NCI-H2227 (cell line): Measurements from ENCODE around the gene PALS1.
"Not testable (repeated sequence)": the region's sequence is repeated elsewhere in the genome, so short reads cannot be mapped to it uniquely, and the experiment has no call there.

ENCODE experiments used
- DNase-seq: peaks from one replicate; lab custom pipeline; 2025; ENCODE audit not compliant: unreplicated experiment; lab: John Stamatoyannopoulos, UW

PALS1 gene

DNA sequence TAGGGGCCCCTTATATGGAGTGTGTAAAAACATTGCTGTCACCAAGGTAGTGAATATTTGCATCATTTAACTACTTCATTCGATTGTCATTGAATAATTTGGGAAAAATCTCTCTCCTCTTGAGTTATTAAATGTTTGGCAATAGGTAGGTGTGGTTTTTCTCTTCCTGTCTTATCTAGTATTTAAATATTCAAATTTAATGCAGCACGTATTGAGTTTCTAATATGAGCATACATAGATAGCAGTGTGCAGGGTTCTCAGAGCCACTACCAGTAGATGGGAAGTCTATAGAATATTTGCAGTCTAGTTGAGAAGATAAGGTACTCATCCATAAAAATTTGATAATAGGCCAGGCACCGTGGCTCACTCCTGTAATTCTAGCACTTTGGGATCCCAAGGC lies 16.7 kb downstream of the PALS1 start:
- DNase-seq, result no peak

DNA sequence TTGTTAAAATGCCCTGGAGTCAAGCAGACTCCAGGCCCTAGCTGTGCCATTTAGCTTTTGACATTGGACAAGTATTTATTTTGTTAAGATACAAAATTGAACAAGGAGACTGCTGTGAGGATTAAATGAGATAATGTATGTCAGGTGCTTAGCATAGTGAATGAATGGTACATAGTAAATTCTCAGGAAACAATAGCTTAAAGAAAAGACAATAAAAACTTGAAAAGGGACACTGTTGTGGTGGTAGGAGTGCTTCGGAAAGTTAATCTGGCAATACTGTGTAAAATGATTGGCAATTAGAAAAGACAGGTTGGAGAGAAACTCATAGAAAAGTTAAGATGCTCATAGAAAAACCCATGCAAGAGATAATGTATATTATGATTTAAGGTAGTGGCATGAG lies 19.7 kb downstream of the PALS1 start:
- no peak for DNase-seq

DNA sequence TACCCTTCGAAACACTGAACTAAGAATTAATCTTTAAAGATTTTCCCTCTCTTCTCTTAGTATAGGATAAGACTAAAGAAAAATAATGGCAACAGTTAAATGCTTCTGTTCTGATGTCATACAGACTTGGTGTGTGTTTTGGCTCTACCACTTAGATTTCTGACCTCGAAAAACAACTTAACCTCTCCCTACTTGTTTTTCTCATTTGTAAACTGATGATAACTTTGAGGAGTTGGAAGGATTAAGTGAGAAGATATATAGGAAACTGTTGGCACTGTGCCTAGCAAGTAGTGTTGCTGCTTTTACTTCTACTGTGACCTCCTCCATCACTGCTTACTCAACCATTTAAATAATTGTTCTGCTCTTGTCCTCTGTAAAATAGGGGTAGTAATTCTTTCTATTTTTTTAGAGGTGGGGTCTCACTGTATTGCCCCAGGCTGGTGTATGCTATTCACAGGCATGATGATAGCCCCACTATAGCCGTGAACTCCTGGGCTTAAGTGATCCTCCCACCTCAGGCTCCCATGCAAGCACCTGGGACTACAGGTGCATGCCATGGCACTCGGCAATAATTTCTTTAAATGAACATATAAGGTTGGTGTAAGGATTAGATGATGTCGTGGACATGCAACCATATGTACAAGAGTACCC lies 22.4 kb downstream of the PALS1 start:
- DNase-seq, result no peak

DNA sequence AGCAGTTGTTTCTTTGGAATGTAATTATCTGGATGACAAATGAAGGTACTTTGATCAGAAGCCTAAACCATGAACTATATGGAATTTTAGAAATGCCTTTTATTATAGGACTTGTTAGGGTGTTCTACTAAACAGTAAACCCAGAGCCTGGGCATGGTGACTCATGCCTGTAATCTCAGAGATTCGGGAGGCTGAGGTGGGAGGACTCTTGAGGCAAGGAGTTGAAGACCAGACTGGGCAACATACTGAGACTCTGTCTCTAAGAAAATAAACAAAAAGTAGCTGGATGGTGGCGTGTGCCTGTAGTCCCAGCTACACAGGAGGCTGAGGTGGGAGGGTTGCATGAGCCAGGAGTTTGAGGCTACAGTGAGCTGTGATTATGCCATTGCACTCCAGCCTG lies 23.9 kb downstream of the PALS1 start:
- DNase-seq, result no peak

DNA sequence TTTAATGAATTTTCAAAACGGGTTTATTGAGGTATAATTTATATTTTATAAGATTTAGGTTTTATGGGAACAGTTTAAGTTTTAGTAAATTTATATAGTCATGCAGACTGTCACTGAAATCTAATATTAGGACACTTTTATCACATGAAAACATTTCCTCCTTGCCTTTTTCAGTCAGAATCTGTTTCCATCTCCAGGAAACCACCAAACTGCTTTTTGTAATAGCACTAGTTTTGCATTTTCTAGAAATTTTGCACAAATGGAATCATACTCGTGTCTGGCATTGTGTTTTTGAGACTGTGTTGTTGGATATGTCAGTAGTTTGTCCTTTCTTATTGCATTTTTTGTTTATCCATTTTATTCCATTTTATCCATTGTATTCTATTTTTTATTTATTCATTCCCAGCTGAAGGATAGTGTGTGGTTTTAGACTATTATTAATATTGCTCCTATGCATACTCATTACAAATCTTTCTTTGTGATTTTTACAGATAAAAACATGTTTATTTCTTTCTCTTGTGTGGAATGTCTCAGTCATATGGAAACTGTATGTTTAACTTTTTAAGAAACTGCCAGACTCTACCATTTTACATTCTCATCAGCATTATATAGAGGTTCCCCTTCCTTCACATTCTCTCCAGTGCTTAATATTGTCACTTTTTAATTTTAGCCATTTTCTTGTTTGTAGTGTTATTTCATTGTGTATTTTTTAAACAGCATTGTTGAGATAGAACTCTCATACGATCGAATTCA lies 26.5 kb downstream of the PALS1 start:
- no peak for DNase-seq

DNA sequence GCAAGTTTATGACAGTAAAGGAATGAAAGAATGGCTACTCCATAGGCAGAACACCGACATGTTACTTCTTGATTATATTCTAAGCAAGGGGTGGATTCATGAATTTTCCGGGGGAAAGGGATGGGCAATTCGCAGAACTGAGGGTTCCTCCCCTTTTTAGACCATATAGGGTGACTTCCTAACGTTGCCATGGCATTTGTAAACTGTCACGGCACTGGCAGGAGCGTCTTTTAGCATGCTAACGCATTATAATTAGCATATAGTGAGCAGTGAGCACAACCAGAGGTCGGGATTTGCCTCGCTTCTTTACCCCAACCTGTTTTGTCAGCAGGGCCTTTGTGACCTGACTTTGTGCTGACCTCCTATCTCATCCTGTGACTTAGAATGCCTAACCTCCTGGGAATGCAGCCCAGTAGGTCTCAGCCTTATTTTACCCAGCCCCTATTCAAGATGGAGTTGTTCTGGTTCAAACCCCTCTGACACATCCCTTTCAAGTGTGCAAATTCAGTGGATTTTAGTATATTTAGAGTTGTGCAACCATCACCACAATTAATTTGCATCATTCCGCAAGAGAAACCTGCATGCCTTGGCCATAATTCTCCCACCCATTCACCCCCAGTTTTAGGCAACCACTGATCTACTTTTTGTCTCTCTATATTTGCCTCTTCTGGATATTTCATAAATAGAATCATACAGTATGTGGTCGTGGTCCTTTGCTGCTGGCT lies 27.4 kb downstream of the PALS1 start:
- peak; percentile 43 for DNase-seq

DNA sequence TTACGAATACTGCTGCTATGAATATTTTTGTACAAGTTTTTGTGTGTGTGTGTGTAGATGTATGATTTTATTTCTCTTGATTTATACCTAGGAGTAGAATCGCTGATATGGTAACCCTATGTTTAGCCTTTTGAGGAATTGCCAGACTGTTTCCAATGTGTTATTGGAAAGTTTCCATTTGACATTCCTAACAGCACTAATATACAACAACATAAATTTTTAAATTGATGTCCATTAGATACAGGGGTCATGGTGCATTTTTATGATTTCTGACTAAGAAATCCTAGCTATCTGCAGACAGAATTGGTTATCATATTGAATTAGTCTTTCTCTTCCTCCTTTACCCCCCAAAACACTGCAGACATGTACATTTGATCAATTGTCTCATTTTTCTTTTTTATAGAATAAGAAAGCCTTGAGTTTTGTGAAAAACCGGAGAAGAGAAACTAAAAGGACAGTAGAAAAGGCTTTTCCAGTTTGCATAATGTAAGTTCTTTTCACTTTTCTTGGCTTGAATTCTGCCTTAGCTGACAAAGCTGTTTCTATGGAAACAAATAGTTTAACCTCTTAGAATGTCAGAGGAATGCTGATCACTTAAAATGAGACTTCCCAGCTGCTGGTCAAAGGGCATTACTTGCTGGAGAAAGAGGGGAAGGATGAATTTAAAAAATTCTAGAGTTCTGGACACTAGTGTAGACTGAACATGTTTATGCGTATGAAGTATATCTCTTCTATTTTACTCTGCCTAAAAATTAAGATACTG lies 28.2 kb downstream of the PALS1 start:
- DNase-seq, result peak; percentile 32

DNA sequence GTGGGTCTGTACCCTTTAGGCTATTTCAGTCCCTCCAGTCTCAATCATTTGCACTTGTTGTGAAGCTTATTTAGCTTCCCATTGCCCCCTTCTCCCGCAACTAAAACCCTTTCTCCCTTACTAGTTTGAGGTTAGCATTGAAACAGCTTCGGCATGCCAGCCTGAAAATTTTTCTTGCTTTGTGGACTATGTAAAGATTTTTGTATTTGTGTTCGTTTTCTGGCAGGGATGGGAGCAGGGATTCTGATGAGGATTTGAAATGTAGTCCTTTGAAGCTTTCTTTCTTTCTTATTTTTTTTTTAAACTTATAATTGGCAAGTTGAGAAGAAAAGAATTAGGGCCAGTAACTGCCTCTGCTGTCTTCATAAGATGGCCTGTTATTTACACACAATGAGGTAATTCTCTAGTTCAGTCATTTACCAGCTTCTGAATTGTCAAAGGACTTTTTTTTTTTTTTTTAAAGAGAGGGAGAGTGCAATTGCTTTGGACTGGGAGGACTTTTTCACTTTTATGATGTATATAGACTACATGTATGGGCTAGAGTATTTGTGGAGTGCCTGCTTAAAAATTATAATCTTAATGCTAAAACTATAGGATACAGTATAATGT lies 29.0 kb downstream of the PALS1 start:
- peak; percentile 12 for DNase-seq

DNA sequence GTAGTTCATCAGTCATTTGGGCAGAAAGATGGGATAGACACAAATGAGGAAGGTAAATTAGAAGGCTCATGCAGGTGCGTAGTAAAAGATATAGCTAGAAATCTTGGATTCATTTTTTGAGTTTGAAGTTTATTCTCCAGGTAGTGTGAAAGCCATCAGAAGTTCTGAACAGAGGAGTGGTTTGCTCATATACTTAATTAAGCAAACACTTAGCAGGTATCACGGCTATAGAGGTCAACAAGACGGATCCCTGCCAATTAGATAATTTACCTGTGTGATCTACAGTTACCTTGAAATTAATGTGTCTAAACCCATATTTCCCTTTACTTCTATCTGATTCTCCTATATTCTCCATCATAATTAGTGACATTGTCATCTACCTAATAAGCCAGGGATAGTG lies 29.7 kb downstream of the PALS1 start:
- DNase-seq, result no peak

DNA sequence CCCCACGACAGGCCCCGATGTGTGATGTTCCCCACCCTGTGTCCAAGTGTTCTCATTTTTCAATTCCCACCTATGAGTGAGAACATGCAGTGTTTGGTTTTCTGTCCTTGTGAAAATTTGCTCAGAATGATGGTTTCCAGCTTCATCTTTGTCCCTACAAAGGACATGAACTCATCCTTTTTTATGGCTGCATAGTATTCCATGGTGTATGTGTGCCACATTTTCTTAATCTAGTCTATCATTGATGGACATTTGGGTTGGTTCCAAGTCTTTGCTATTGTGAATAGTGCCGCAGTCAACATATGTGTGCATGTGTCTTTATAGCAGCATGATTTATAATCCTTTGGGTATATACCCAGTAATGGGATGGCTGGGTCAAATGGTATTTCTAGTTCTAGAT lies 32.0 kb downstream of the PALS1 start:
- not testable (repeated sequence) for DNase-seq

DNA sequence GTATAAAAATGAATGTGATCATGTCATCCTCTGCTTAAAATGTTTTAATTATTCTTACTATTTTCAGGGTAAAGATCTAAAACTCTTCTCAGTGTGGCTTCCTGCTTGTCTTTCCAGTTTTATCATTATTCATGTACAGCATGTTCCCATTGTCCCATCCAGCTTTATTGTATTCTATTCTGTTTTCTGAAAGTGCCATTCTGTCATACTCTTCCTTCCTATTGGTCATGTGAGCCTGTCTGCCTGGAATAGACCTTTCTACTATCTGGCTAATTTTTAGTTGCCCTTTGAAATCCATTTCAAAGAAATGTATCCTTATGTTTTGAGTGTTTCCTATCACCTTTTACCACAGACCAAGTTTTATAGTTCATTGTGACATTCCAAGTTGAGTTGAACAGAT lies 34.9 kb downstream of the PALS1 start:
- DNase-seq, result no peak

DNA sequence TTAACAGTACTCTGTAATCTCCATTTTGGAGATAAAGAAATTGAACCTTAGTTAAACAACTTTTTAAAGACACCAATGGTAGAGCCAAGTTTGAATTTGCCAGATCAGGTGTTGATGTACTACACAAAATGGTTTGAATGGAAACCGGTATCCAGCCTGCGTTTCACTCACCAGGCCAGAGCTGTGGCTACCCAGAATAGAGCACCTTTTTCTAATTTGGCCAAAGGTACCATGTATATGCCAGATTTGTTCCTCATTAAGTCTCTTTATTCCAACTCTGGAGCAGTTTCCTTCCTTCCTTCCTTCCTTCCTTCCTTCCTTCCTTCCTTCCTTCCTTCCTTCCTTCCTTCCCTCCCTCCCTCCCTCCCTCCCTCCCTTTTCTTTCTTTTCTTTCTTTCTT lies 39.3 kb downstream of the PALS1 start:
- no peak for DNase-seq

DNA sequence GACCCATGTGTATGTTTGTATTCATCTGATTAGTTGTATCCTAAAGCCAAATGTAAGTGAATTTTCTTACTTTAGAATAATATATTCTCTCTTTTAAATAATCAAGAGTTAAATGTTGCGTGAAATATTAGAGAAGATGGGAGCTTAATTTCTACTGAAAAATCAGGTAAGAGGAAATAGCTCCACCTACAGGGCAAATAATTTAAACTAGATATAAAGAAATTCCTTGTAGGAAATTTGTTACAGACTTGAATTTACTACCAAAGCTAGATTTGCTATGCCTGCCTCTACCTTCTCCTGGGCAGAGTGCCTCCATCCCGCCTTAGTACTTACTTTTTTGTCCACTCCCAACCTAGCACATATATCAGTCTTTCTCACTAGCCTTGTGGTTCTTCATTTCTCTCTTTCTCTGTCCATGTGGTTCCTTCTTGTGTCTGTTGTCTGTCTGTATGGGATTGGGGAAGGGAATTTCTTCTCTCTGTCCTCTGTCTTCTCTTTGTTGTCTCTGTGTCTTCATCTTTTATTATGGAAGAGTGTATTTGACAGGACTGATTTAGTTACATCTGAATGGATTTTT lies 44.7 kb downstream of the PALS1 start:
- peak; percentile 71 for DNase-seq
